CD14-positive monocyte (primary cell): ENCODE data around the gene SETD5. TPM values are rescaled to one million over a fixed set of nuclear protein-coding genes. Genes with fewer than 3 reads are reported as not detected.

Source experiments
- DNase-seq, 3 donors: peaks; one replicate each; pipeline ENCODE4 v3.0.0-alpha.2; 2011 to 2022
- H2AFZ ChIP-seq: 2 replicates; pipeline ENCODE4 v1.6.0; 2012; ENCODE audit warnings: mild to moderate bottlenecking, low read depth, low read length, inconsistent platforms; ENCODE audit not compliant: insufficient read depth, poor library complexity, severe bottlenecking
- H3K27ac ChIP-seq, 2 donors: 1 replicate in 1 of 2; 2 replicates in 1 of 2; pipeline ENCODE4 v1.5.1; 2012 to 2013; ENCODE audit warnings: low read length in 2 of 2, control low read depth in 1 of 2, inconsistent platforms in 1 of 2, low read depth in 1 of 2, mild to moderate bottlenecking in 1 of 2
- H3K27me3 ChIP-seq, 2 donors: one replicate each; pipeline versions ENCODE4 v1.6.0 to v1.6.1; 2011 to 2013; ENCODE audit warnings: low read length in 2 of 2; ENCODE audit not compliant: control insufficient read depth in 2 of 2, insufficient read depth in 2 of 2
- H3K36me3 ChIP-seq, 2 donors: replicated peaks in 1 of 2; 1 replicate in 1 of 2; 2 replicates in 1 of 2; pipeline versions ENCODE4 v1.5.1 to v1.6.1; 2012 to 2013; ENCODE audit warnings: low read length in 2 of 2, control low read depth in 1 of 2, inconsistent platforms in 1 of 2, mild to moderate bottlenecking in 1 of 2; ENCODE audit not compliant: insufficient read depth in 2 of 2, control insufficient read depth in 1 of 2
- H3K4me1 ChIP-seq, 2 donors: 1 replicate in 1 of 2; 2 replicates in 1 of 2; pipeline versions ENCODE4 v1.5.1 to v1.6.1; 2012 to 2013; ENCODE audit warnings: low read length in 2 of 2, control low read depth in 1 of 2, inconsistent platforms in 1 of 2, mild to moderate bottlenecking in 1 of 2, moderate library complexity in 1 of 2; ENCODE audit not compliant: insufficient read depth in 2 of 2, control insufficient read depth in 1 of 2
- H3K4me2 ChIP-seq: replicated peaks from 2 replicates; pipeline ENCODE3; 2012; ENCODE audit warnings: low read length, moderate library complexity, mild to moderate bottlenecking; ENCODE audit not compliant: poor library complexity, severe bottlenecking; ENCODE audit errors: extremely low read depth
- H3K4me3 ChIP-seq, 3 experiments: fragments of 200-600 bp in 1 of 3; sonication (generic) in 1 of 3; replicated peaks in 1 of 3; 1 replicate in 2 of 3; 2 replicates in 1 of 3; pipeline ENCODE4 v1.5.1; 2011 to 2013; ENCODE audit warnings: low read length in 3 of 3, mild to moderate bottlenecking in 3 of 3, control low read depth in 2 of 3, low read depth in 2 of 3, inconsistent platforms in 1 of 3, moderate library complexity in 1 of 3
- H3K79me2 ChIP-seq: 2 replicates; pipeline ENCODE4 v1.6.0; 2012; ENCODE audit warnings: mild to moderate bottlenecking, control low read depth, inconsistent platforms, low read length, moderate library complexity; ENCODE audit not compliant: insufficient read depth
- H3K9ac ChIP-seq: 2 replicates; pipeline ENCODE4 v1.6.0; 2017; ENCODE audit warnings: low read length, mild to moderate bottlenecking; ENCODE audit not compliant: insufficient read depth, poor library complexity, severe bottlenecking
- H3K9me3 ChIP-seq, 2 donors: replicated peaks in 1 of 2; 1 replicate in 1 of 2; 2 replicates in 1 of 2; pipeline versions ENCODE4 v1.5.1 to v1.6.1; 2012 to 2013; ENCODE audit warnings: low read length in 2 of 2, control low read depth in 1 of 2; ENCODE audit not compliant: control insufficient read depth in 1 of 2, insufficient read depth in 1 of 2
- H4K20me1 ChIP-seq: 2 replicates; pipeline ENCODE4 v1.6.0; 2012; ENCODE audit warnings: mild to moderate bottlenecking, low read length, control low read depth, moderate library complexity; ENCODE audit not compliant: insufficient read depth
- H3K27ac Mint-ChIP-seq, 7 donors: one replicate each; pipeline ENCODE4 v1.8.0; 2020; ENCODE audit warnings: mild to moderate bottlenecking in 7 of 7, mixed read lengths in 7 of 7, moderate library complexity in 6 of 7, inconsistent platforms in 2 of 7
- H3K27me3 Mint-ChIP-seq, 3 donors: one replicate each; pipeline ENCODE4 v1.8.0; 2021 to 2022; ENCODE audit warnings: low read depth in 3 of 3, mild to moderate bottlenecking in 3 of 3, mixed read lengths in 3 of 3, moderate library complexity in 3 of 3, inconsistent platforms in 1 of 3
- H3K36me3 Mint-ChIP-seq, 2 donors: one replicate each; pipeline ENCODE4 v1.8.0; 2020; ENCODE audit warnings: mixed read lengths in 2 of 2, inconsistent platforms in 1 of 2, mild to moderate bottlenecking in 1 of 2
- H3K4me1 Mint-ChIP-seq: one replicate; pipeline ENCODE4 v1.8.0; 2020; ENCODE audit warnings: mild to moderate bottlenecking, mixed read lengths
- H3K4me3 Mint-ChIP-seq, 2 donors: one replicate each; pipeline ENCODE4 v1.8.0; 2020; ENCODE audit warnings: mild to moderate bottlenecking in 2 of 2, mixed read lengths in 2 of 2, moderate library complexity in 1 of 2
- H3K9me3 Mint-ChIP-seq, 7 donors: one replicate each; pipeline ENCODE4 v1.8.0; 2020 to 2022; ENCODE audit warnings: mixed read lengths in 7 of 7, mild to moderate bottlenecking in 6 of 7, moderate library complexity in 6 of 7, inconsistent platforms in 2 of 7
- WGBS: methylation state at CpG from one replicate; pipeline ENCODE4 v1.1.5; 2013; ENCODE audit warnings: missing lambda C conversion rate; ENCODE audit not compliant: insufficient coverage; 5-methylcytosine and 5-hydroxymethylcytosine counted together
- intact Hi-C, 2 donors: fragments of 100-400 bp; cut with micrococcal nuclease; formaldehyde crosslinking; loops; one replicate each; pipeline versions ENCODE4 v1.15.0 to v1.15.1; 2023
- polyA plus RNA-seq, 3 donors: library from polyadenylated mRNA; depleted of rRNA in 1 of 3; unstranded in 2 of 3; stranded (reverse) in 1 of 3; fragments of 300-500 nt in 2 of 3; fragments of >200 nt in 1 of 3; fragmentation: Illumina TruSeq in 2 of 3; gene quantifications; 1 replicate in 2 of 3; 2 replicates in 1 of 3; pipeline ENCODE4 v1.2.3, GENCODE V29; 2012 to 2021
- TF ChIP-seq, protein P1 (sequence below): fragments of 200-600 bp; IDR thresholded peaks from one replicate; pipeline ENCODE4 v1.8.0; 2022; ENCODE audit warnings: antibody characterized with exemption, mild to moderate bottlenecking

SETD5 gene
- polyA plus RNA-seq, 3 donors = 4.1 to 51.5 (median 13.7) TPM

DNA sequence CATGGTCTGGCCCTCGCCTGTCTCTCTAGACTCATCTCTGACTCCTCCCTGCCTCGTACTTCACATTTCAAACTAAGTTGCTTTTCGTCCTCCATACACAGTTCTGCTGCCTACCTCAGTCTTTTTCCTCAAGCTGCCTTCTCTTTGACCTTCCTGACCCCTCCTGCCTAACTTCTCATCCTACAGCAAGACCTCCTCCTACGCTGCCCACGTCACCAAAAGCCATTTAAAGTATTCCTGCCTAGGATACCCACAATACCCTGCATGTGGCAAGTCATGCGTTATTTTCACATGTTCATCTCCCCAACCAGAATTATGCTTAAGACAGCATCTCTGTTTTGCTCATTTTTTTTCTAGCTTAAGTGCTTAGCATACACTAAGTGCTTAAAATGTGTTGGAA is 99.5 kb downstream of the SETD5 start:
- Histone ChIP-seq H4K20me1 (no peaks in the 10 kb centered on the region), H3K36me3 (no peaks in the 10 kb centered on the region), H3K4me2 (no peak overlapping the region), H3K9ac (no peak overlapping the region), H3K4me3 (no peak overlapping the region), H3K79me2 (no peaks in the 10 kb centered on the region), H3K4me1 (no peaks in the 10 kb centered on the region), H3K9me3 (no peaks in the 10 kb centered on the region), H3K27ac (no peak overlapping the region), H3K27me3 (peaks cover 9 to 31% of the 10 kb centered on the region in 2 donors), H2AFZ (no peak overlapping the region)
- 94% methylated on average over 6 of the region's 6 CpGs for WGBS
- no peak overlapping the region for H3K4me3 Mint-ChIP-seq
- TF ChIP-seq, protein P1, sequence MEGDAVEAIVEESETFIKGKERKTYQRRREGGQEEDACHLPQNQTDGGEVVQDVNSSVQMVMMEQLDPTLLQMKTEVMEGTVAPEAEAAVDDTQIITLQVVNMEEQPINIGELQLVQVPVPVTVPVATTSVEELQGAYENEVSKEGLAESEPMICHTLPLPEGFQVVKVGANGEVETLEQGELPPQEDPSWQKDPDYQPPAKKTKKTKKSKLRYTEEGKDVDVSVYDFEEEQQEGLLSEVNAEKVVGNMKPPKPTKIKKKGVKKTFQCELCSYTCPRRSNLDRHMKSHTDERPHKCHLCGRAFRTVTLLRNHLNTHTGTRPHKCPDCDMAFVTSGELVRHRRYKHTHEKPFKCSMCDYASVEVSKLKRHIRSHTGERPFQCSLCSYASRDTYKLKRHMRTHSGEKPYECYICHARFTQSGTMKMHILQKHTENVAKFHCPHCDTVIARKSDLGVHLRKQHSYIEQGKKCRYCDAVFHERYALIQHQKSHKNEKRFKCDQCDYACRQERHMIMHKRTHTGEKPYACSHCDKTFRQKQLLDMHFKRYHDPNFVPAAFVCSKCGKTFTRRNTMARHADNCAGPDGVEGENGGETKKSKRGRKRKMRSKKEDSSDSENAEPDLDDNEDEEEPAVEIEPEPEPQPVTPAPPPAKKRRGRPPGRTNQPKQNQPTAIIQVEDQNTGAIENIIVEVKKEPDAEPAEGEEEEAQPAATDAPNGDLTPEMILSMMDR = no peak
- H3K27ac Mint-ChIP-seq = no peak overlapping the region
- intact Hi-C loops = no loop called here
- DNase-seq = no peak
- peaks cover 0 to 5% of the 10 kb centered on the region in 2 donors for H3K36me3 Mint-ChIP-seq
- H3K27me3 Mint-ChIP-seq = peaks cover 39 to 42% (median 40%) of the 10 kb centered on the region in 3 donors
- peaks cover 0 to 9% (median 0%) of the 10 kb centered on the region in 7 donors for H3K9me3 Mint-ChIP-seq
- H3K4me1 Mint-ChIP-seq = peaks cover 2% of the 10 kb centered on the region

DNA sequence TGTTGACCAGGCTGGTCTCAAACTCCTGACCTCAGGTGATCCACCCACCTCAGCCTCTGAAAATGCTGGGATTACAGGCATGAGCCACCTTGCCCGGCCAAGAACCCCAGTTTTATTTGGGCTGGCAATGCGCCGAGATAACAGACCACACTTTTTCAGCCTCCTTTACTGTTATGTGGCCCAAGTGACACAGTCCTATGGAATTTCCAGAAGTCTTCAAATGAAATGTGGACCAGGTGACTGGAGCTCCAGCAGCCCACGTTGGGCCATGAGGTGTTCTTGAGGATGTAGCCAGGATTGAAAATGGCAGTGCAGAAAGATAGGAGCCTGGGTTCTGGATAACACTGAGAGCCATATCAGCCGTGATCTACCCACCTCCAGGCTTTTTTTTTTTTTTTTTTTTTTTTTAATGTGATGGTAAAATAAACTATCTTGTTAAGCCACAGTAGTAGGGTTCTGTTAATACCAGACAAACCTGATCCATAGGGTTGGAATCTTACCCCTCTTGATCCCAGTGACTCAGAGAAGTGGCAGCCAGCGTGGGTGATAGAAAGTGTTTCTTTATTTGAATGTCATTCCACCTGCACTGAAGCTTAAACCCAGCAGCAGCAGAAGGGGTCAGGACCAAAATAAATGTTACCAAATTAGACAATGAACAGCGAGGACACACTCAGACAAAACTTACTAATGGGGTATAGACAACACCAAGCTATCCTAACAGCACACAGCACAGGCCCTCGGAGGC is 100.6 kb downstream of the SETD5 start:
- H3K9ac ChIP-seq = no peak overlapping the region
- TF ChIP-seq, protein P1 = no peak
- peaks cover 2% of the 10 kb centered on the region for H3K4me1 Mint-ChIP-seq
- peaks cover 0 to 9% (median 0%) of the 10 kb centered on the region in 7 donors for H3K9me3 Mint-ChIP-seq
- WGBS = 92% methylated on average over 3 of the region's 8 CpGs
- no peaks in the 10 kb centered on the region for H3K79me2 ChIP-seq
- H3K4me2 ChIP-seq = no peak overlapping the region
- H3K36me3 ChIP-seq = no peaks in the 10 kb centered on the region
- H3K4me1 ChIP-seq = no peaks in the 10 kb centered on the region
- peaks cover 0 to 5% of the 10 kb centered on the region in 2 donors for H3K36me3 Mint-ChIP-seq
- no peak overlapping the region for H3K27ac ChIP-seq
- no peaks in the 10 kb centered on the region for H4K20me1 ChIP-seq
- intact Hi-C loops = no loop called here
- H3K4me3 Mint-ChIP-seq = no peak overlapping the region
- H3K27me3 Mint-ChIP-seq = peaks cover 41 to 47% (median 43%) of the 10 kb centered on the region in 3 donors
- H3K27me3 ChIP-seq = peaks cover 9 to 34% of the 10 kb centered on the region in 2 donors
- no peak overlapping the region for H3K27ac Mint-ChIP-seq
- H3K4me3 ChIP-seq = no peak overlapping the region
- no peak for DNase-seq
- H2AFZ ChIP-seq = no peak overlapping the region
- H3K9me3 ChIP-seq = no peaks in the 10 kb centered on the region
